Ascending aorta (tissue), 2 donors: Measurements from ENCODE around the gene HMBS. TPM values are rescaled to one million over a fixed set of nuclear protein-coding genes. Genes with fewer than 3 reads are reported as not detected.
"Not testable (repeated sequence)": the region's sequence is repeated elsewhere in the genome, so short reads cannot be mapped to it uniquely, and the experiment has no call there.

Experiments
- DNase-seq, 2 donors: peaks; one replicate each; pipeline ENCODE4 v3.0.0-alpha.2; 2019; ENCODE audit warnings: low spot score in 2 of 2
- H3K27ac ChIP-seq, 2 donors: fragments of 200-600 bp; sonication (generic); one replicate each; pipeline ENCODE4 v1.5.1; 2016 to 2017; ENCODE audit warnings: mild to moderate bottlenecking in 1 of 2
- H3K27me3 ChIP-seq: fragments of 200-600 bp; sonication (generic); one replicate; pipeline ENCODE4 v1.5.1; 2017
- H3K36me3 ChIP-seq, 2 donors: fragments of 200-600 bp; sonication (generic); one replicate each; pipeline ENCODE4 v1.5.1; 2016
- H3K4me1 ChIP-seq, 2 donors: fragments of 200-600 bp; sonication (generic); one replicate each; pipeline ENCODE4 v1.5.1; 2016 to 2017; ENCODE audit warnings: mild to moderate bottlenecking in 1 of 2
- H3K4me3 ChIP-seq, 2 donors: fragments of 200-600 bp; sonication (generic); one replicate each; pipeline ENCODE4 v1.5.1; 2016 to 2017; ENCODE audit warnings: mild to moderate bottlenecking in 1 of 2
- H3K9me3 ChIP-seq, 2 donors: fragments of 200-600 bp; sonication (generic); one replicate each; pipeline ENCODE4 v1.5.1; 2016
- CTCF ChIP-seq, 3 experiments: fragments of 200-600 bp in 2 of 3; fragments of 450-650 bp in 1 of 3; sonication (generic) in 2 of 3; IDR thresholded peaks; one replicate each; pipeline ENCODE4 v1.5.1; 2016 to 2019; ENCODE audit warnings: antibody characterized with exemption in 3 of 3, mild to moderate bottlenecking in 1 of 3, moderate library complexity in 1 of 3
- intact Hi-C: fragments of 100-400 bp; cut with DNase I; formaldehyde crosslinking; loops from one replicate; pipeline ENCODE4 v1.15.1; 2023
- total RNA-seq: library from RNA; depleted of rRNA; stranded (reverse); fragments of >200 nt; gene quantifications from one replicate; pipeline ENCODE4 v1.1.0, GENCODE V29; 2016

The HMBS gene
- total RNA-seq, 1 donor from 2014 or later: 82.8 TPM

GRCh38 chr11:119101759-119102423 lies 17.2 kb downstream of the HMBS start, which contains the start of gene DPAGT1:
TSS of gene DPAGT1 (minus strand) at chr11:119101853. CDS start at chr11:119101655, 198 bp downstream.
- Histone ChIP-seq H3K4me3 (peak within 1 kb of the TSS; percentile 75 to 89), H3K27ac (peak within 1 kb of the TSS; percentile 92), H3K27me3 (no peaks in the 10 kb centered on the region), H3K4me1 (peaks cover 20 to 25% of the 10 kb centered on the region in 2 donors), H3K36me3 (peaks cover 15 to 19% of the 10 kb centered on the region in 2 donors), H3K9me3 (no peaks in the 10 kb centered on the region)
- no peak for TF ChIP-seq CTCF (IDR thresholded peaks at IDR 0.05)
- DNase-seq: peak; percentile 70 to 97
- intact Hi-C loops: loop anchor here (1.0 to 10.0 kb wide), 5 partner anchors 17 to 667 kb away; partner anchors contain the start of genes HINFP, HMBS, HYOU1 and KMT2A

DNA sequence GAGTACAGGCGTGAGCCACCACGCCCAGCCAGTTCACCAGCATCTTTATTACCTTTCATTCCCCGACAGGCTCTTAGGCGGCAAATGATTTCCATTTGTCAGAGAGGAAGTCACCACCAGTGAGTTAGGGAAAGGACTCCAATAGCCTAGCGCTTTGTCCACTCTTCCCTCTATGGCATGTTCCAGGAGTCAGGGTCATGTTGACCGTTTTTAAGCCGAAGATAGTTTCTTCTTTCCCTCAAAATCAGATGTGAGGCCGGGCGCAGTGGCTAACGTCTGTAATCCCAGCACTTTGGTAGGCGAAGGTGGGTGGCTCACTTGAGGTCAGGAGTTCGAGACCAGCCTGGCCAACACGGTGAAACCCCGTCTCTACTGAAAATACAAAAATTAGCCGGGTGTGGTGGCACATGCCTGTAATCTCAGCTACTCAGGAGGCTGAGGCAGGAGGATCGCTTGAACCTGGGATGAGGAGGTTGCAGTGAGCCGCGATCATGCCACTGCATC lies 18.5 kb downstream of the HMBS start:
- not testable (repeated sequence) for H3K9me3 ChIP-seq, H3K36me3 ChIP-seq, H3K27me3 ChIP-seq, DNase-seq
- peak overlapping the region; percentile 92 for H3K27ac ChIP-seq
- H3K4me1 ChIP-seq: peaks cover 20 to 27% of the 10 kb centered on the region in 2 donors
- H3K4me3 ChIP-seq: peak overlapping the region; percentile 33 to 89
- intact Hi-C loops: loop anchor here (2.0 to 10.0 kb wide), 4 partner anchors 18 to 668 kb away; partner anchors contain the start of genes HMBS, HYOU1, KMT2A and MCAM

DNA sequence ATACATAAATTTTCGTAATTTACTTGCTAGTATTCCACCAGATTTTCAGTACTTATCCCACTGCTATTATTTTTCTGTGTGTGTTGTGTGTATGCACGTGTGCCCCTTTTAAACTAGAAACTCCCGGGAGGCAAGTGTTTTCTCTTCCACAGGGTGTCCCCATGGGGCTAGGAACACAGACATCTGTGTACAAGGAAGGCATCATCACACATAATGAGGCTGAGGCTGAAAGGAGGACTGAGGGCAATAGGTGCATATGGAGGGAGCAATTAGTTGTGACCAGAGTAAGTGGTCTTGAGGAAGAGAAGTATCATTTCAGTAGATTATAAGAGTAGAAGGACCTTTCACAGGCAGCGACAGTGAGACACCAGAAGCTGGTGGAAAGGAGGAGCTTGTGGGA lies 19.1 kb downstream of the HMBS start:
- no peak overlapping the region for H3K4me3 ChIP-seq
- TF ChIP-seq CTCF (IDR thresholded peaks at IDR 0.05): no peak
- peaks cover 0 to under 1% of the 10 kb centered on the region in 2 donors for H3K36me3 ChIP-seq
- H3K27me3 ChIP-seq: no peaks in the 10 kb centered on the region
- H3K4me1 ChIP-seq: peaks cover 20 to 32% of the 10 kb centered on the region in 2 donors
- no peak for DNase-seq
- no peaks in the 10 kb centered on the region for H3K9me3 ChIP-seq
- peak overlapping the region in 1 of 2 donors; percentile 92 for H3K27ac ChIP-seq
- intact Hi-C loops: loop anchor here (2.0 to 10.0 kb wide), 4 partner anchors 19 to 669 kb away; partner anchors contain the start of genes HMBS, HYOU1, KMT2A and MCAM

DNA sequence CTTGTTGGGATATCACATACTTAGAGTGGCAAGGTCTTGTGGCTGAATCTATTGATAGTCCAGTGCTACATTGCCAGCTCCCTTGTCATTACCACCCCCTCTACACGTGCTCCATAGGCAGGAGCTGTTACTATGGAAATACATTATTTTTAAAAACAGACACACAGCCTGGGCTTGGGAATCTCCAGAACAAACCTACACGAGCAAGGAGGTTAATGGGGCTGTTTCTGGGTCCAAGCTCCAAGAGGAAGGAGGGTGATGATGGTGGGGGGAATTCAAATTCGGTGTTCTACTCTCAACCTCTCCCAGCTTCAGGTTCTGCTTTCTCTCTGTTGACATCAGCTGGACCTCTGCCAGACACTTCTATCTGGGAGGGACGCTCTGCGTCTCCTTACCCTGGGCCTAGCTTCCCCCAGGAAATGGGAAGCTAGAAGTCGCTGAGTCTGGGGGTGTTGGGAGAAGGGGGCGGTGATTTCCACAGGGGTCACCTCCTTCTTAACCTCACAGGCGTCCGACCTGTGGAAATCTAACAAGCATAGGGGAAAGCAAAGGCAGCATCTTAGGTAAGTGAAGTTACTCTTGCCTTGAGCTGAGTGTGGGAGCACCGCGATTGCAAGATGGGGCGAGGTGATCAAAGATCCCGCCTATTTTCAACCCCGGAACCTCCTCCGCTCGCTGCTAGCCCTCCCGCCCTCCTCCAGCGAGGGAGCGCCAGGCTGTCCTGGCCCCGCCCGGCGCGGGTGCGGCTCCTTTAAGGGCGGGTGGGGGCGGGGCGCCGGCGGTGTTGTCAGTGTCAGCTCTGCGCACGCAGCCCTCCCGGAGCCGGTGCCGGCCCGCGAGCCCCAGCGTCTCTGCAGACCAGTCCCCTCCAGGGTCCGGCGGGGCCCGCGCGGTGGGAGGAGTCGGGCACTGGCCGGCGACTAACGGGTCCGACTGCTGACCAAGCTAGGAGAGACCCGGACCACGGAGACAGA lies 22.2 kb downstream of the HMBS start, which contains the start of gene C2CD2L:
C2CD2L (plus strand) TSS at position 781 of the 974 bp plus-strand sequence. CDS start 398 bp downstream, outside the sequence.
- H3K36me3 ChIP-seq: peaks cover 5 to 12% of the 10 kb centered on the region in 2 donors
- peak within 1 kb of the TSS; percentile 74 to 95 for H3K4me3 ChIP-seq
- no peaks in the 10 kb centered on the region for H3K27me3 ChIP-seq
- peak; percentile 83 to 96 for DNase-seq
- TF ChIP-seq CTCF (IDR thresholded peaks at IDR 0.05): no peak
- H3K4me1 ChIP-seq: peaks cover 9 to 25% of the 10 kb centered on the region in 2 donors
- H3K9me3 ChIP-seq: no peaks in the 10 kb centered on the region
- peak within 1 kb of the TSS; percentile 82 to 84 for H3K27ac ChIP-seq
- intact Hi-C loops: loop anchor here (1.0 to 10.0 kb wide), 4 partner anchors 14 to 672 kb away; partner anchors contain the start of genes CBL, HINFP, KMT2A and NLRX1

DNA sequence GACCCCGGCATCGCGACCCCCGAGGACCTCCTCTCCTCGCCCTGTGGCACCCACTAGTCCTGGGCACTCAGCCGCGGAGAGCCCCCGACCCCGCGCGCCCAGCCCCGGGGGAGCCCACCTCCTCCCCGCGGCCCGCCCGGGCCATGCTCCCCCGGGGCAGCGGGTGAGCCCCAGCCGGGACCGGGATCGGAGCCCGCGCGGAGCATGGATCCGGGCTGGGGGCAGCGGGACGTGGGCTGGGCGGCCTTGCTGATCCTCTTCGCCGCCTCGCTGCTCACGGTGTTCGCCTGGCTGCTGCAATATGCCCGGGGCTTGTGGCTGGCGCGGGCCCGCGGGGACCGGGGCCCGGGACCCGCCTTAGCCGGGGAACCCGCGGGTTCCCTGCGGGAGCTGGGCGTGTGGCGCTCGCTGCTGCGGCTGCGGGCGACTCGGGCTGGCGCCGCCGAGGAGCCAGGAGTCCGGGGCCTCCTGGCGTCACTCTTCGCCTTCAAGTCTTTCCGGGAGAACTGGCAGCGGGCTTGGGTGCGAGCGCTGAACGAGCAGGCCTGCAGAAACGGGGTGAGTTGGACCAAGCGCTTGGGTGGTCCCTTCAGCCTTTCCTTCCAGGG lies 23.0 kb downstream of the HMBS start:
- DNase-seq: no peak
- Histone ChIP-seq H3K27ac (peak overlapping the region; percentile 82 to 84), H3K4me1 (peaks cover 8 to 25% of the 10 kb centered on the region in 2 donors), H3K36me3 (peaks cover 13 to 20% of the 10 kb centered on the region in 2 donors), H3K9me3 (no peaks in the 10 kb centered on the region), H3K27me3 (no peaks in the 10 kb centered on the region), H3K4me3 (peak overlapping the region; percentile 74 to 95)
- no peak for TF ChIP-seq CTCF (IDR thresholded peaks at IDR 0.05)
- intact Hi-C loops: loop anchor here (1.0 to 10.0 kb wide), 4 partner anchors 14 to 673 kb away; partner anchors contain the start of genes CBL, HINFP, KMT2A and NLRX1
